Vagina (tissue), 2 donors: ENCODE results near the gene FBXO48. TPM values are rescaled to one million over a fixed set of nuclear protein-coding genes. Genes with fewer than 3 reads are reported as not detected.

Experiments used
- DNase-seq, 2 donors: peaks; one replicate each; pipeline ENCODE4 v3.0.0-alpha.2; 2017; ENCODE audit errors: extremely low spot score in 2 of 2
- H3K27ac ChIP-seq: fragments of 200-600 bp; sonication (generic); one replicate; pipeline ENCODE4 v1.5.1; 2019
- H3K27me3 ChIP-seq: fragments of 200-600 bp; sonication (generic); one replicate; pipeline ENCODE4 v1.5.1; 2019
- H3K36me3 ChIP-seq, 2 donors: fragments of 200-600 bp; sonication (generic); one replicate each; pipeline ENCODE4 v1.5.1; 2017 to 2019
- H3K4me1 ChIP-seq: fragments of 200-600 bp; sonication (generic); one replicate; pipeline ENCODE4 v1.5.1; 2019
- H3K4me3 ChIP-seq, 2 donors: fragments of 200-600 bp; sonication (generic); 1 replicate in 1 of 2; 2 replicates in 1 of 2; pipeline ENCODE4 v1.5.1; 2016 to 2019
- H3K9me3 ChIP-seq: fragments of 200-600 bp; sonication (generic); one replicate; pipeline ENCODE4 v1.5.1; 2019
- CTCF ChIP-seq, 3 experiments: fragments of 450-650 bp in 2 of 3; fragments of 200-600 bp in 1 of 3; sonication (generic) in 1 of 3; IDR thresholded peaks; one replicate each; pipeline ENCODE4 v1.5.1; 2017 to 2019; ENCODE audit warnings: antibody characterized with exemption in 3 of 3, mild to moderate bottlenecking in 2 of 3, moderate library complexity in 2 of 3
- POLR2A ChIP-seq, 2 donors: fragments of 450-650 bp; IDR thresholded peaks; one replicate each; pipeline ENCODE4 v1.6.1; 2017; ENCODE audit warnings: antibody characterized with exemption in 2 of 2, mild to moderate bottlenecking in 2 of 2, moderate library complexity in 2 of 2
- POLR2AphosphoS5 ChIP-seq, 2 donors: sonication (generic); formaldehyde crosslinking; IDR thresholded peaks; one replicate each; pipeline ENCODE4 v1.9.0; 2017; ENCODE audit warnings: antibody characterized with exemption in 2 of 2, mild to moderate bottlenecking in 2 of 2, low read depth in 1 of 2; ENCODE audit not compliant: insufficient read depth in 1 of 2
- intact Hi-C: fragments of 100-400 bp; cut with DNase I; formaldehyde crosslinking; loops from one replicate; pipeline ENCODE4 v1.15.1; 2023
- total RNA-seq: library from RNA; depleted of rRNA; stranded (reverse); fragments of >200 nt; gene quantifications from one replicate; pipeline ENCODE4 v1.2.3, GENCODE V29; 2016

FBXO48 gene
- total RNA-seq, 1 donor from 2014 or later: 1.2 TPM

- intact Hi-C loops: no loop called here
- H3K36me3 ChIP-seq: no peaks in the 10 kb centered on the region
- DNase-seq: no peak
- TF ChIP-seq CTCF (IDR thresholded peaks at IDR 0.05) (no peak), POLR2A (IDR thresholded peaks at IDR 0.05) (no peak), POLR2AphosphoS5 (IDR thresholded peaks at IDR 0.05; ENCODE audit: insufficient read depth in 1 of 2, low read depth in 1 of 2) (no peak)
- H3K9me3 ChIP-seq: no peaks in the 10 kb centered on the region
- peaks cover 22% of the 10 kb centered on the region for H3K4me1 ChIP-seq
- H3K27ac ChIP-seq: no peak overlapping the region
- H3K4me3 ChIP-seq: no peak overlapping the region
- no peaks in the 10 kb centered on the region for H3K27me3 ChIP-seq
Measured at GRCh38 chr2:68432696-68433658, 34.1 kb downstream of the FBXO48 start.

GRCh38 chr2:68431316-68431972, 35.6 kb downstream of the FBXO48 start:
- no peaks in the 10 kb centered on the region for H3K27me3 ChIP-seq
- no peak for TF ChIP-seq CTCF (IDR thresholded peaks at IDR 0.05)
- TF ChIP-seq POLR2A (IDR thresholded peaks at IDR 0.05): no peak
- no peak for TF ChIP-seq POLR2AphosphoS5 (IDR thresholded peaks at IDR 0.05; ENCODE audit: insufficient read depth in 1 of 2, low read depth in 1 of 2)
- no peak for DNase-seq
- peaks cover 28% of the 10 kb centered on the region for H3K4me1 ChIP-seq
- no peaks in the 10 kb centered on the region for H3K9me3 ChIP-seq
- no peak overlapping the region for H3K4me3 ChIP-seq
- intact Hi-C loops: no loop called here
- no peaks in the 10 kb centered on the region for H3K36me3 ChIP-seq
- no peak overlapping the region for H3K27ac ChIP-seq

GRCh38 chr2:68429311-68429826, 37.7 kb downstream of the FBXO48 start:
- DNase-seq: no peak
- TF ChIP-seq POLR2AphosphoS5 (IDR thresholded peaks at IDR 0.05; ENCODE audit: insufficient read depth in 1 of 2, low read depth in 1 of 2) (no peak), CTCF (IDR thresholded peaks at IDR 0.05) (no peak), POLR2A (IDR thresholded peaks at IDR 0.05) (no peak)
- Histone ChIP-seq H3K9me3 (no peaks in the 10 kb centered on the region), H3K36me3 (no peaks in the 10 kb centered on the region), H3K4me3 (no peak overlapping the region), H3K27ac (no peak overlapping the region), H3K27me3 (no peaks in the 10 kb centered on the region), H3K4me1 (peaks cover 20% of the 10 kb centered on the region)
- intact Hi-C loops: no loop called here

- Histone ChIP-seq H3K4me3 (no peak overlapping the region), H3K27ac (no peak overlapping the region), H3K36me3 (no peaks in the 10 kb centered on the region), H3K9me3 (no peaks in the 10 kb centered on the region), H3K27me3 (no peaks in the 10 kb centered on the region), H3K4me1 (peaks cover 20% of the 10 kb centered on the region)
- TF ChIP-seq CTCF (IDR thresholded peaks at IDR 0.05) (no peak), POLR2AphosphoS5 (IDR thresholded peaks at IDR 0.05; ENCODE audit: insufficient read depth in 1 of 2, low read depth in 1 of 2) (no peak), POLR2A (IDR thresholded peaks at IDR 0.05) (no peak)
- no peak for DNase-seq
- intact Hi-C loops: no loop called here
Measured at GRCh38 chr2:68428746-68429145, 38.3 kb downstream of the FBXO48 start.
